Neuronal stem cell (in vitro differentiated cells): ENCODE data around the gene HOXC4.

ENCODE experiments used
- DNase-seq: peaks from one replicate; pipeline ENCODE4 v3.0.0-alpha.2; 2013; ENCODE audit warnings: low spot score
- H2AFZ ChIP-seq: one replicate; pipeline ENCODE4 v1.6.1; 2013; ENCODE audit warnings: mild to moderate bottlenecking, low read length, inconsistent platforms
- H2AK5ac ChIP-seq: 2 replicates; pipeline ENCODE4 v1.6.1; 2013; ENCODE audit warnings: low read depth, mild to moderate bottlenecking, inconsistent platforms, low read length, moderate library complexity, mixed read lengths
- H2BK120ac ChIP-seq: 2 replicates; pipeline ENCODE4 v1.6.1; 2013; ENCODE audit warnings: low read depth, mild to moderate bottlenecking, inconsistent platforms, low read length, moderate library complexity, mixed read lengths
- H2BK12ac ChIP-seq: one replicate; pipeline ENCODE4 v1.6.1; 2013; ENCODE audit warnings: low read length, inconsistent platforms
- H2BK15ac ChIP-seq: 2 replicates; pipeline ENCODE4 v1.6.1; 2013; ENCODE audit warnings: mild to moderate bottlenecking, low read length, inconsistent platforms, mixed read lengths
- H2BK5ac ChIP-seq: one replicate; pipeline ENCODE4 v1.6.1; 2013; ENCODE audit warnings: inconsistent platforms, mild to moderate bottlenecking, low read length, moderate library complexity
- H3K14ac ChIP-seq: one replicate; pipeline ENCODE4 v1.6.1; 2013; ENCODE audit warnings: low read length, inconsistent platforms
- H3K18ac ChIP-seq: 2 replicates; pipeline ENCODE4 v1.6.1; 2013; ENCODE audit warnings: low read length, inconsistent platforms
- H3K23ac ChIP-seq: 2 replicates; pipeline ENCODE4 v1.6.1; 2013; ENCODE audit warnings: low read depth, mild to moderate bottlenecking, mixed read lengths, low read length, inconsistent platforms; ENCODE audit not compliant: poor library complexity
- H3K27ac ChIP-seq: replicated peaks from 3 replicates; pipeline ENCODE4 v1.5.1; 2013; ENCODE audit warnings: low read length, inconsistent platforms
- H3K27me3 ChIP-seq, 3 experiments: 2 replicates each; pipeline ENCODE4 v1.6.1; 2013; ENCODE audit warnings: low read length in 3 of 3, mild to moderate bottlenecking in 2 of 3, inconsistent platforms in 1 of 3, low read depth in 1 of 3, mixed read lengths in 1 of 3, moderate library complexity in 1 of 3; ENCODE audit not compliant: control insufficient read depth in 3 of 3, insufficient read depth in 3 of 3
- H3K36me3 ChIP-seq, 2 donors: replicated peaks in 1 of 2; 2 replicates each; pipeline ENCODE4 v1.6.1; 2013; ENCODE audit warnings: low read length in 2 of 2; ENCODE audit not compliant: control insufficient read depth in 2 of 2, insufficient read depth in 2 of 2
- H3K4ac ChIP-seq: 2 replicates; pipeline ENCODE4 v1.6.1; 2013; ENCODE audit warnings: inconsistent platforms, mild to moderate bottlenecking, low read length, moderate library complexity
- H3K4me1 ChIP-seq, 2 donors: 1 replicate in 1 of 2; 2 replicates in 1 of 2; pipeline ENCODE4 v1.6.1; 2013; ENCODE audit warnings: low read length in 2 of 2, low read depth in 1 of 2; ENCODE audit not compliant: control insufficient read depth in 2 of 2, insufficient read depth in 1 of 2
- H3K4me2 ChIP-seq: one replicate; pipeline ENCODE4 v1.6.1; 2013; ENCODE audit warnings: mild to moderate bottlenecking, low read length, inconsistent platforms; ENCODE audit not compliant: insufficient read depth, poor library complexity, severe bottlenecking
- H3K4me3 ChIP-seq, 2 donors: 2 replicates each; pipeline ENCODE4 v1.5.1; 2013; ENCODE audit warnings: low read length in 2 of 2, mild to moderate bottlenecking in 2 of 2, inconsistent platforms in 1 of 2, moderate library complexity in 1 of 2
- H3K79me1 ChIP-seq: one replicate; pipeline ENCODE4 v1.6.1; 2013; ENCODE audit warnings: low read depth, mild to moderate bottlenecking, inconsistent platforms, low read length, moderate library complexity
- H3K9ac ChIP-seq: one replicate; pipeline ENCODE4 v1.6.1; 2013; ENCODE audit warnings: mild to moderate bottlenecking, low read depth, low read length, inconsistent platforms; ENCODE audit not compliant: poor library complexity
- H3K9me3 ChIP-seq, 2 donors: replicated peaks in 1 of 2; 2 replicates each; pipeline versions ENCODE3 to v1.6.1; 2013; ENCODE audit warnings: low read length in 2 of 2, mild to moderate bottlenecking in 2 of 2, inconsistent platforms in 1 of 2, low read depth in 1 of 2, mixed read lengths in 1 of 2, moderate library complexity in 1 of 2; ENCODE audit not compliant: control insufficient read depth in 2 of 2, insufficient read depth in 1 of 2
- H4K8ac ChIP-seq: one replicate; pipeline ENCODE4 v1.6.1; 2013; ENCODE audit warnings: low read depth, mild to moderate bottlenecking, inconsistent platforms, low read length, moderate library complexity
- H4K91ac ChIP-seq: one replicate; pipeline ENCODE4 v1.6.1; 2013; ENCODE audit warnings: low read length, low read depth, mild to moderate bottlenecking, inconsistent platforms; ENCODE audit not compliant: poor library complexity
- WGBS, 2 donors: extraction: QIAGEN DNeasy Blood & Tissue Kit; methylation state at CpG; one replicate each; pipeline ENCODE4 v1.1.7; 2013; ENCODE audit warnings: missing lambda C conversion rate in 2 of 2, mixed read lengths in 1 of 2; ENCODE audit not compliant: insufficient read length in 2 of 2, insufficient replicate concordance in 1 of 2; ENCODE audit errors: extremely low coverage in 2 of 2; 5-methylcytosine and 5-hydroxymethylcytosine counted together

HOXC4 gene

DNA sequence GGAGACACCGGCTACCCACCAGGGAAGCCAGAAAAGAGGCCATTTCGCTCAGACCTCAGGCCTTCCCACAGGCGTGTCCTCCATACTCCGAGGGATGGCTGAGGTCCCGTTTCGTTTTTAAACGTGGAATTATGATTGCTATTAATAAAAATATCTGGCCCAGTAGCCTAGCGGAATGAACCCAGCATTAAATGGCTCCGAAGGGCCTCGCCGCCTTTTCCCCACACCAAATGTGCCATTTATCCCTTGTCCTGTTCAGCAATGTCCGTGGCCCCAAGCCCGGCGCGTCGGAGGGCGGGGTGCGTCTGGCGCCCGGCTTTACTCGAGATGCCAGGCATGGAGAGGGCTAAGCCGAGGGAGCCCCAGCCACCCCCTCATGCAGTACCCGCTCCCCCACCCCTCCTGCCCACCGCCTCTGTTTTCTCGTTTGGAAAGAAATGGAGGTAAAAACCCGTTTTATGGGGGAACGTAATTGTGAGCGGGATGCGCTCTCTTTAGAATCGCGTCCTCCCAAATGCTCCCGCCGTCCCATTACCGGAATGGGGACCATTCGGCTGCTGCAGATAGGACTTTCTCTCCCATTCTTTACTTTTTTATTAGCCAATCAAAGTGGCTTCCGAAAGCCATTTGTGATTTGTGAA, 39.1 kb upstream of the HOXC4 start:
- H3K4me2 ChIP-seq = no peak overlapping the region
- no peak overlapping the region for H3K23ac ChIP-seq
- peaks cover 0 to 1% of the 10 kb centered on the region in 2 donors for H3K9me3 ChIP-seq
- no peak overlapping the region for H2BK5ac ChIP-seq
- H3K4ac ChIP-seq = no peak overlapping the region
- H3K79me1 ChIP-seq = no peaks in the 10 kb centered on the region
- no peak overlapping the region for H4K91ac ChIP-seq
- H2AK5ac ChIP-seq = no peak overlapping the region
- no peak overlapping the region for H2AFZ ChIP-seq
- peaks cover 0 to 6% of the 10 kb centered on the region in 2 donors for H3K4me1 ChIP-seq
- peaks cover 53 to 98% (median 95%) of the 10 kb centered on the region in 3 experiments for H3K27me3 ChIP-seq
- H2BK120ac ChIP-seq = no peak overlapping the region
- no CpG with 5 or more reads among the region's 36 CpGs for WGBS, 2 donors
- H2BK15ac ChIP-seq = no peak overlapping the region
- no peak overlapping the region for H3K18ac ChIP-seq
- H3K27ac ChIP-seq = no peak overlapping the region
- no peak overlapping the region for H4K8ac ChIP-seq
- no peak overlapping the region for H2BK12ac ChIP-seq
- H3K9ac ChIP-seq = no peak overlapping the region
- H3K4me3 ChIP-seq = no peak overlapping the region
- no peaks in the 10 kb centered on the region for H3K36me3 ChIP-seq
- DNase-seq = no peak
- no peak overlapping the region for H3K14ac ChIP-seq

DNA sequence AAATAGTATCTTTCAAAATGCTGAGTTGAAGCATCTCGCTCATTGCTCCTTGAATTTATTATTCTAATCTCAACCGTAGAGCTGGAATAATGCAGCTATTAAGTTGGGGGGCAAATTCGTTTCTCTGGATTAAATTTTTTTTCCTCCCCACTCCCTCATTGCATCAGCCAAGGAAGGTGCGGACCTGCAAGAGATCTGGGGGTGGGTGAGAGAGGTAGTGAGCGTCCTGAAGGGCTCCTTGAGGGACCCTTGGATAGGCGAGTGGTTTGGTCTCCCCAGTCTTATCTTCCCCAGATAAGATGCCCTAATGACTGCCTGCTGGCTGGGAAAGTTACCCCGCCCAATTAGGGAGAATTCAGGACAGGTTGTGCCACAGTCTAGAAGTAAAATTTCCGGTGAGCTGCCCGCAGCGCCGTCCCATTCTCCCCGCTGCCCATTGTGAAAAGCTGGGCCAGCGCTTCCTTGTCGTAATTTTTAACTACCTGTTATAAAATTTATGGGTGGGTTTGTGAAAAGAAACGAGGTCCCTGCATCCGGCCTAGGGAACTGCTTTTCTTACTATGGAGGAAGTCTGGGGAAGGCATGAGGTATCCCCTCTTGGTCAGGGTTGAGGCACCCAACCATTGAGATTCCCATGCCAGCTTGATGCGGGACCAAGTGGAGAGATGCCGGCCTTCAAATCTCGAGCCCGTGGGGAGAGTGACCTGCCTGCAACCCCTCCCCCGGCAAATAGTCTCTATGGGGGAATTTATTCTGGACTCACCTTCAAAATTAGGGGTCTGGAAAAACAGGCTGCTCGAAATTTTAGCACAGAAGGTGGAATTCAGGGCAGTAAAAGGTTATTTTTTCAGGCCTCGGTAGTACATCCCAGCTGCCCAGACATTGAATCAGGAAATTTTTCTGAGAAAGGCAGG, 38.4 kb upstream of the HOXC4 start:
- Histone ChIP-seq H3K9ac (no peak overlapping the region), H3K27me3 (peaks cover 55 to 98% (median 95%) of the 10 kb centered on the region in 3 experiments), H3K4ac (no peak overlapping the region), H2AK5ac (no peak overlapping the region), H4K8ac (no peak overlapping the region), H3K23ac (no peak overlapping the region), H3K79me1 (no peaks in the 10 kb centered on the region), H2BK120ac (no peak overlapping the region), H3K36me3 (no peaks in the 10 kb centered on the region), H3K14ac (no peak overlapping the region), H3K18ac (no peak overlapping the region), H3K4me3 (no peak overlapping the region), H3K9me3 (peaks cover 0 to 5% of the 10 kb centered on the region in 2 donors), H2BK15ac (no peak overlapping the region), H2AFZ (no peak overlapping the region), H3K27ac (no peak overlapping the region), H4K91ac (no peak overlapping the region), H3K4me2 (no peak overlapping the region), H2BK5ac (no peak overlapping the region), H2BK12ac (no peak overlapping the region), H3K4me1 (peaks cover 0 to 6% of the 10 kb centered on the region in 2 donors)
- DNase-seq = no peak
- no CpG with 5 or more reads among the region's 23 CpGs for WGBS, 2 donors

DNA sequence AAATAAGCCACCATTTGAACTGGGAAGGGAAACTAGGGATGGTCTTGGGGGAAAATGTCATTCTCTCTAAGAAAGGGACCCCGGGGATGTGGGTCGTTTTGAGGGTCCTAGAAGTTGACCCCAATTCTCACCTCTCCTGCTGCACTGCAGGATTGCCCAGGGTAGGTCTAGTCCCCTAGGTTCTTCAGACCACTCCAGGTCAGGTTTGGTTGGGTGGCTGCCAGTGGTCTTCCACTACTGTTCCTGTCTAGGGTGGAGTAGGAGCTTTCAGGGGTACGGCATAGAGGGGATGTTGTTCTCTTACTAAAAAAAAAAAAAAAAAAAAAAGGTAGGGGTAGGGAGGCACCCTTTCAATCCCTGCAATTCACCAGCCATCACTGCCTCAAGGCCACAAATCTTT, 37.6 kb upstream of the HOXC4 start:
- H2BK120ac ChIP-seq = no peak overlapping the region
- no peak overlapping the region for H2AK5ac ChIP-seq
- no peak overlapping the region for H3K23ac ChIP-seq
- H3K79me1 ChIP-seq = no peaks in the 10 kb centered on the region
- H3K14ac ChIP-seq = no peak overlapping the region
- no peak overlapping the region for H4K91ac ChIP-seq
- no peak overlapping the region for H2BK12ac ChIP-seq
- no peak overlapping the region for H2BK5ac ChIP-seq
- WGBS, 2 donors = no CpG with 5 or more reads among the region's 3 CpGs
- no peak overlapping the region for H4K8ac ChIP-seq
- peaks cover 0 to 5% of the 10 kb centered on the region in 2 donors for H3K9me3 ChIP-seq
- no peaks in the 10 kb centered on the region for H3K36me3 ChIP-seq
- H3K4me1 ChIP-seq = peaks cover 0 to 6% of the 10 kb centered on the region in 2 donors
- peaks cover 57 to 98% (median 95%) of the 10 kb centered on the region in 3 experiments for H3K27me3 ChIP-seq
- no peak overlapping the region for H2AFZ ChIP-seq
- no peak overlapping the region for H3K4ac ChIP-seq
- H3K9ac ChIP-seq = no peak overlapping the region
- no peak overlapping the region for H3K4me3 ChIP-seq
- H2BK15ac ChIP-seq = no peak overlapping the region
- H3K27ac ChIP-seq = no peak overlapping the region
- no peak overlapping the region for H3K18ac ChIP-seq
- H3K4me2 ChIP-seq = no peak overlapping the region
- no peak for DNase-seq

DNA sequence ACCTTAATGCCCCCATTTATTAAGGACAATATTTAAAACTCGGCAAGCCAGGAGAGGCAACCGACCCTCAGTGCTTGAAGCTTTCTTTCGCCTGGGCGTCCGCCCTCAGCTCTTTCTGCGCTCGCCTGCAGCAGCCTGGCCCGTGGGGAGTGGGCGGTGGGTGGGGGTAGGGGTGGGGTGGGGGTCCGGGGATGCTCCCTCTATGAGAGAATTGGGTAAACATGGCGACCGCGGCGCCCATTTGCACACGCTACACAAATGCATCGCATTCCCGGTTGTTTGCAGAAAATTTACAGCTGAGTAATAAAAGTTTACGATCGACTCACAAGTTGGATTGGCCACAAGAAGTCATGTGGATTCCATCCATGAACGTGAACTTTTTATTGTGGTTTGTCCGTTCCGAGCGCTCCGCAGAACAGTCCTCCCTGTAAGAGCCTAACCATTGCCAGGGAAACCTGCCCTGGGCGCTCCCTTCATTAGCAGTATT, 37.1 kb upstream of the HOXC4 start:
- Histone ChIP-seq H4K8ac (no peak overlapping the region), H3K27ac (no peak overlapping the region), H2BK5ac (no peak overlapping the region)

More for the DNA sequence above, 37.1 kb upstream of the HOXC4 start:
- Histone ChIP-seq H2BK12ac (no peak overlapping the region), H3K79me1 (no peaks in the 10 kb centered on the region), H3K4ac (no peak overlapping the region), H3K36me3 (no peaks in the 10 kb centered on the region), H4K91ac (no peak overlapping the region), H3K27me3 (peaks cover 58 to 98% (median 95%) of the 10 kb centered on the region in 3 experiments), H3K9me3 (peaks cover 0 to 5% of the 10 kb centered on the region in 2 donors), H2BK15ac (no peak overlapping the region), H2BK120ac (no peak overlapping the region), H3K9ac (no peak overlapping the region), H3K4me2 (no peak overlapping the region), H2AK5ac (no peak overlapping the region), H2AFZ (no peak overlapping the region), H3K14ac (no peak overlapping the region), H3K4me1 (peaks cover 0 to 6% of the 10 kb centered on the region in 2 donors), H3K4me3 (no peak overlapping the region), H3K23ac (no peak overlapping the region), H3K18ac (no peak overlapping the region)
- no CpG with 5 or more reads among the region's 25 CpGs for WGBS, 2 donors
- DNase-seq = no peak
